Neural crest cell (in vitro differentiated cells): Measurements from ENCODE around the gene PLGRKT. TPM values are rescaled to one million over a fixed set of nuclear protein-coding genes. Genes with fewer than 3 reads are reported as not detected.

ENCODE experiments used
- DNase-seq: peaks from one replicate; pipeline ENCODE4 v3.0.0; 2021; ENCODE audit warnings: low read depth, mixed read lengths, low spot score
- H3K27ac Mint-ChIP-seq: one replicate; pipeline ENCODE4 v1.8.0; 2021; ENCODE audit warnings: mild to moderate bottlenecking, mixed read lengths; ENCODE audit not compliant: unreplicated experiment
- H3K27me3 Mint-ChIP-seq: 2 replicates; pipeline ENCODE4 v1.8.0; 2021; ENCODE audit warnings: low read depth, mild to moderate bottlenecking, mixed read lengths
- H3K36me3 Mint-ChIP-seq: 2 replicates; pipeline ENCODE4 v1.8.0; 2021; ENCODE audit warnings: low read depth, mild to moderate bottlenecking, mixed read lengths
- H3K4me1 Mint-ChIP-seq: 2 replicates; pipeline ENCODE4 v1.8.0; 2021; ENCODE audit warnings: mixed read lengths
- H3K4me3 Mint-ChIP-seq: one replicate; pipeline ENCODE4 v1.8.0; 2021; ENCODE audit warnings: mild to moderate bottlenecking, mixed read lengths
- H3K9me3 Mint-ChIP-seq: 2 replicates; pipeline ENCODE4 v1.8.0; 2021; ENCODE audit warnings: mixed read lengths
- CTCF ChIP-seq: fragments of 200-600 bp; sonication (generic); conservative IDR thresholded peaks from 2 replicates; pipeline ENCODE4 v1.5.0; 2021; ENCODE audit warnings: antibody characterized with exemption, mild to moderate bottlenecking
- total RNA-seq: library from RNA; stranded (reverse); gene quantifications from 2 replicates; pipeline ENCODE4 v1.2.1, GENCODE V29; 2021

PLGRKT gene
- total RNA-seq, 1 donor from 2014 or later: 24.6 TPM

- Mint-ChIP-seq H3K4me3 (no peak overlapping the region), H3K27ac (no peak overlapping the region), H3K36me3 (peaks cover 7% of the 10 kb centered on the region), H3K27me3 (no peaks in the 10 kb centered on the region), H3K9me3 (peaks cover 3% of the 10 kb centered on the region), H3K4me1 (no peaks in the 10 kb centered on the region)
- TF ChIP-seq CTCF: peak; percentile 65
- no peak for DNase-seq
Measured at GRCh38 chr9:5425006-5425628, 12.6 kb downstream of the PLGRKT start.

GRCh38 chr9:5422276-5422675 is 15.4 kb downstream of the PLGRKT start:
- Mint-ChIP-seq H3K4me1 (no peaks in the 10 kb centered on the region), H3K27me3 (no peaks in the 10 kb centered on the region), H3K36me3 (peaks cover 9% of the 10 kb centered on the region), H3K9me3 (peaks cover 3% of the 10 kb centered on the region), H3K4me3 (no peak overlapping the region), H3K27ac (no peak overlapping the region)
- no peak for TF ChIP-seq CTCF
- no peak for DNase-seq

- TF ChIP-seq CTCF: no peak
- Mint-ChIP-seq H3K27ac (no peak overlapping the region), H3K4me1 (no peaks in the 10 kb centered on the region), H3K36me3 (peaks cover 9% of the 10 kb centered on the region), H3K4me3 (no peak overlapping the region), H3K27me3 (no peaks in the 10 kb centered on the region), H3K9me3 (peaks cover 3% of the 10 kb centered on the region)
- DNase-seq: no peak
Measured at GRCh38 chr9:5421163-5421562, 16.6 kb downstream of the PLGRKT start.

- Mint-ChIP-seq H3K27ac (no peak overlapping the region), H3K36me3 (peaks cover 9% of the 10 kb centered on the region), H3K9me3 (peaks cover 2% of the 10 kb centered on the region), H3K4me3 (no peak overlapping the region), H3K4me1 (no peaks in the 10 kb centered on the region), H3K27me3 (no peaks in the 10 kb centered on the region)
- no peak for DNase-seq
- TF ChIP-seq CTCF: no peak
Measured at GRCh38 chr9:5419987-5420386, 17.7 kb downstream of the PLGRKT start.

- Mint-ChIP-seq H3K4me3 (no peak overlapping the region), H3K9me3 (no peaks in the 10 kb centered on the region), H3K36me3 (peaks cover 9% of the 10 kb centered on the region), H3K4me1 (no peaks in the 10 kb centered on the region), H3K27ac (no peak overlapping the region), H3K27me3 (no peaks in the 10 kb centered on the region)
- DNase-seq: no peak
- TF ChIP-seq CTCF: no peak
Measured at GRCh38 chr9:5418481-5418880, 19.2 kb downstream of the PLGRKT start.
